Vagina (tissue), 2 donors: ENCODE measurements around the gene SBF2. TPM values are rescaled to one million over a fixed set of nuclear protein-coding genes. Genes with fewer than 3 reads are reported as not detected.

Source experiments
- DNase-seq, 2 donors: peaks; one replicate each; pipeline ENCODE4 v3.0.0-alpha.2; 2017; ENCODE audit errors: extremely low spot score in 2 of 2
- H3K27ac ChIP-seq: fragments of 200-600 bp; sonication (generic); one replicate; pipeline ENCODE4 v1.5.1; 2019
- H3K27me3 ChIP-seq: fragments of 200-600 bp; sonication (generic); one replicate; pipeline ENCODE4 v1.5.1; 2019
- H3K36me3 ChIP-seq, 2 donors: fragments of 200-600 bp; sonication (generic); one replicate each; pipeline ENCODE4 v1.5.1; 2017 to 2019
- H3K4me1 ChIP-seq: fragments of 200-600 bp; sonication (generic); one replicate; pipeline ENCODE4 v1.5.1; 2019
- H3K4me3 ChIP-seq, 2 donors: fragments of 200-600 bp; sonication (generic); 1 replicate in 1 of 2; 2 replicates in 1 of 2; pipeline ENCODE4 v1.5.1; 2016 to 2019
- H3K9me3 ChIP-seq: fragments of 200-600 bp; sonication (generic); one replicate; pipeline ENCODE4 v1.5.1; 2019
- CTCF ChIP-seq, 3 experiments: fragments of 450-650 bp in 2 of 3; fragments of 200-600 bp in 1 of 3; sonication (generic) in 1 of 3; IDR thresholded peaks; one replicate each; pipeline ENCODE4 v1.5.1; 2017 to 2019; ENCODE audit warnings: antibody characterized with exemption in 3 of 3, mild to moderate bottlenecking in 2 of 3, moderate library complexity in 2 of 3
- POLR2A ChIP-seq, 2 donors: fragments of 450-650 bp; IDR thresholded peaks; one replicate each; pipeline ENCODE4 v1.6.1; 2017; ENCODE audit warnings: antibody characterized with exemption in 2 of 2, mild to moderate bottlenecking in 2 of 2, moderate library complexity in 2 of 2
- POLR2AphosphoS5 ChIP-seq, 2 donors: sonication (generic); formaldehyde crosslinking; IDR thresholded peaks; one replicate each; pipeline ENCODE4 v1.9.0; 2017; ENCODE audit warnings: antibody characterized with exemption in 2 of 2, mild to moderate bottlenecking in 2 of 2, low read depth in 1 of 2; ENCODE audit not compliant: insufficient read depth in 1 of 2
- intact Hi-C: fragments of 100-400 bp; cut with DNase I; formaldehyde crosslinking; loops from one replicate; pipeline ENCODE4 v1.15.1; 2023
- total RNA-seq: library from RNA; depleted of rRNA; stranded (reverse); fragments of >200 nt; gene quantifications from one replicate; pipeline ENCODE4 v1.2.3, GENCODE V29; 2016

SBF2 gene
- total RNA-seq, 1 donor from 2014 or later = 69.5 TPM

- no peaks in the 10 kb centered on the region for H3K9me3 ChIP-seq
- H3K27ac ChIP-seq = no peak overlapping the region
- no peaks in the 10 kb centered on the region for H3K36me3 ChIP-seq
- no peak for DNase-seq
- peaks cover 59% of the 10 kb centered on the region for H3K4me1 ChIP-seq
- intact Hi-C loops = no loop called here
- H3K4me3 ChIP-seq = no peak overlapping the region
- no peak for TF ChIP-seq CTCF (IDR thresholded peaks at IDR 0.05)
- no peak for TF ChIP-seq POLR2AphosphoS5 (IDR thresholded peaks at IDR 0.05; ENCODE audit: insufficient read depth in 1 of 2, low read depth in 1 of 2)
- TF ChIP-seq POLR2A (IDR thresholded peaks at IDR 0.05) = no peak
- H3K27me3 ChIP-seq = no peaks in the 10 kb centered on the region
Measured at GRCh38 chr11:10287140-10287539, 6.9 kb downstream of the SBF2 start.

DNA sequence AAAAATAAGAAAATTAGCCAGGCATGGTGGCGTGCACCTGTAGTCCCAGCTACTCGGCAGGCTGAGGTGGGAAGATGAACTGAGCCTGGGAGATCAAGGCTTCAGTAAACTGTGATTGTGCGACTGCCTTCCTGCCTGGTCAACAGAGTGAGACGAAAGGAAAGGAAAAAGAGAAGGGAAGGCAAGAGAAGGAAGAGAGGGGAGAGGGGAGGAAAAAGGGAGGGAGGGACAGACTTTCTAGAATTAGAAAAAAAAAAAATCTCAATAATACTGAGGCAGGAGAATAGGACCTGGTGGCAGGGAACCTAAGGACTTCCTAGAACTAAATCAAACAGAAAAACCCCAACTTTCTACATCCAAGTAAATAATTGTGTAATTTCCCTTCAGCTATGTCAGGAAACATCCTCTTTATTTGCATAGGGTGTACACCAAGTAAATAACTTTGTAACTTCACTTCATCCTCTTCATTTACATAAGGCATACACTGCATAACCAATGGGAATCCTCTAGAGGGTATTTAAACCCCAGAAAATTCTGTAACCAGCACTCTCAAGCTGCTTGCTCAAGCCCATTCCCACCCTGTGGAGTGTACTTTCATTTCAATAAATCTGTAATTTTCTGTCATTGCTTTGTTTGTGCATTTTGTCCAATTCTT is 8.7 kb downstream of the SBF2 start:
- Histone ChIP-seq H3K27ac (no peak overlapping the region), H3K27me3 (no peaks in the 10 kb centered on the region), H3K4me3 (no peak overlapping the region), H3K36me3 (no peaks in the 10 kb centered on the region), H3K4me1 (peaks cover 51% of the 10 kb centered on the region), H3K9me3 (no peaks in the 10 kb centered on the region)
- intact Hi-C loops = no loop called here
- no peak for TF ChIP-seq CTCF (IDR thresholded peaks at IDR 0.05)
- no peak for TF ChIP-seq POLR2AphosphoS5 (IDR thresholded peaks at IDR 0.05; ENCODE audit: insufficient read depth in 1 of 2, low read depth in 1 of 2)
- TF ChIP-seq POLR2A (IDR thresholded peaks at IDR 0.05) = no peak
- DNase-seq = no peak

DNA sequence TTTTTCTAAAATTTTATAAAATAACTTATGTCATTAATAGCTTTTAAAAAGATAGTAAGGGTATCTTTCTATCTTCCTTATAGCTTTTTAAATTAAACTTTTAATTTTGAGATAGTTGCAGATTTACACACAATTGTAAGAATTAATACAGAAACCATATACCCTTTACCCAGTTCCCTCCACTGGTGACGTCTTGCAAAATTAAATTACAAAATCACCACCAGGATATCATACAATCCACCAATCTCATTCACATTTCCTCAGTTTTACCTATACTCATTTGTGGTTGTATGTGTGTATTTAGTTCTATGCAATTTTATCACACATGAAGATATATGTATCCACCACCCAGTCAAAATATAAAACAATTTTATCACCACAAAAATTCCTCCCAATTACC is 10.0 kb downstream of the SBF2 start:
- no peaks in the 10 kb centered on the region for H3K27me3 ChIP-seq
- TF ChIP-seq POLR2AphosphoS5 (IDR thresholded peaks at IDR 0.05; ENCODE audit: insufficient read depth in 1 of 2, low read depth in 1 of 2) = no peak
- TF ChIP-seq POLR2A (IDR thresholded peaks at IDR 0.05) = no peak
- no peak for TF ChIP-seq CTCF (IDR thresholded peaks at IDR 0.05)
- peaks cover 42% of the 10 kb centered on the region for H3K4me1 ChIP-seq
- H3K36me3 ChIP-seq = no peaks in the 10 kb centered on the region
- DNase-seq = no peak
- H3K4me3 ChIP-seq = no peak overlapping the region
- no peaks in the 10 kb centered on the region for H3K9me3 ChIP-seq
- intact Hi-C loops = no loop called here
- H3K27ac ChIP-seq = no peak overlapping the region

DNA sequence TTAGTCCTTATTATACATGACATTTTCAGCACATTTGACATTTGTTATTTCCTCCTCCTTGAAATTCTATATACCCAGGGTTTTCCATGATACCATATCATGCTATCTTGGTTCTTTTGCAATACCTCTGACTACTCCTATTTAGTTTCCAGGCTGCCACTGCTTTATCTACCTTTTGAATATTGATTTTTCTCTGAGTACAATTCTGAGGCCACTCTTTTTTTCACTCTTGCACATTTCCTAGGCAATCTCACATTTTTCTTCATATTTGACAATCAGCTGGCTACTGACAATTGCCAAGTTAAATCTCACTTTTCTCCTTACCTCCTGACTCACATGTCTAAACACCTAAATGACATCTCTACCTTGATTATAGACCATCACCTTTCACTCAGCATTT is 11.9 kb downstream of the SBF2 start:
- Histone ChIP-seq H3K9me3 (no peaks in the 10 kb centered on the region), H3K27me3 (no peaks in the 10 kb centered on the region), H3K36me3 (no peaks in the 10 kb centered on the region), H3K4me1 (peaks cover 24% of the 10 kb centered on the region), H3K27ac (no peak overlapping the region), H3K4me3 (no peak overlapping the region)
- TF ChIP-seq POLR2A (IDR thresholded peaks at IDR 0.05) (no peak), POLR2AphosphoS5 (IDR thresholded peaks at IDR 0.05; ENCODE audit: insufficient read depth in 1 of 2, low read depth in 1 of 2) (no peak), CTCF (IDR thresholded peaks at IDR 0.05) (no peak)
- DNase-seq = no peak
- intact Hi-C loops = no loop called here

GRCh38 chr11:10275714-10276113 is 18.3 kb downstream of the SBF2 start:
- Histone ChIP-seq H3K27me3 (no peaks in the 10 kb centered on the region), H3K27ac (no peak overlapping the region), H3K4me1 (peaks cover 23% of the 10 kb centered on the region), H3K36me3 (no peaks in the 10 kb centered on the region), H3K4me3 (no peak overlapping the region), H3K9me3 (no peaks in the 10 kb centered on the region)
- no peak for DNase-seq
- intact Hi-C loops = no loop called here
- TF ChIP-seq CTCF (IDR thresholded peaks at IDR 0.05) (no peak), POLR2A (IDR thresholded peaks at IDR 0.05) (no peak), POLR2AphosphoS5 (IDR thresholded peaks at IDR 0.05; ENCODE audit: insufficient read depth in 1 of 2, low read depth in 1 of 2) (no peak)
